Chondrocyte (in vitro differentiated cells): ENCODE data around the gene FECH. TPM values are rescaled to one million over a fixed set of nuclear protein-coding genes. Genes with fewer than 3 reads are reported as not detected.
"Not testable (repeated sequence)": the region's sequence is repeated elsewhere in the genome, so short reads cannot be mapped to it uniquely, and the experiment has no call there.

Experiments used
- DNase-seq: peaks from one replicate; pipeline ENCODE4 v3.0.0; 2021; ENCODE audit warnings: mixed read lengths, low spot score
- H3K27ac Mint-ChIP-seq: one replicate; pipeline ENCODE4 v1.8.0; 2021; ENCODE audit warnings: mild to moderate bottlenecking, moderate library complexity, mixed read lengths; ENCODE audit not compliant: unreplicated experiment
- H3K27me3 Mint-ChIP-seq: 2 replicates; pipeline ENCODE4 v1.8.0; 2021; ENCODE audit warnings: low read depth, mixed read lengths
- H3K36me3 Mint-ChIP-seq: 2 replicates; pipeline ENCODE4 v1.8.0; 2021; ENCODE audit warnings: low read depth, mixed read lengths
- H3K4me1 Mint-ChIP-seq: 2 replicates; pipeline ENCODE4 v1.8.0; 2021; ENCODE audit warnings: low read depth, mild to moderate bottlenecking, mixed read lengths
- H3K4me3 Mint-ChIP-seq: one replicate; pipeline ENCODE4 v1.8.0; 2021; ENCODE audit warnings: mild to moderate bottlenecking, moderate library complexity, mixed read lengths; ENCODE audit not compliant: unreplicated experiment
- H3K9me3 Mint-ChIP-seq: 2 replicates; pipeline ENCODE4 v1.8.0; 2021; ENCODE audit warnings: low read depth, mixed read lengths
- total RNA-seq: library from RNA; stranded (reverse); gene quantifications from 3 replicates; pipeline ENCODE4 v1.2.1, GENCODE V29; 2021
- TF ChIP-seq, protein P1 (sequence below): fragments of 200-600 bp; sonication (generic); IDR thresholded peaks from 2 replicates; pipeline ENCODE4 v1.5.0; 2021; ENCODE audit warnings: antibody characterized with exemption, mild to moderate bottlenecking, moderate library complexity

Gene FECH
- total RNA-seq, 1 donor from 2014 or later, result 25.9 TPM

- Mint-ChIP-seq H3K27me3 (no peaks in the 10 kb centered on the region), H3K27ac (peak overlapping the region; percentile 51), H3K9me3 (no peaks in the 10 kb centered on the region), H3K36me3 (peaks cover 14% of the 10 kb centered on the region), H3K4me1 (peaks cover 34% of the 10 kb centered on the region), H3K4me3 (peak overlapping the region; percentile 98)
- TF ChIP-seq, protein P1, sequence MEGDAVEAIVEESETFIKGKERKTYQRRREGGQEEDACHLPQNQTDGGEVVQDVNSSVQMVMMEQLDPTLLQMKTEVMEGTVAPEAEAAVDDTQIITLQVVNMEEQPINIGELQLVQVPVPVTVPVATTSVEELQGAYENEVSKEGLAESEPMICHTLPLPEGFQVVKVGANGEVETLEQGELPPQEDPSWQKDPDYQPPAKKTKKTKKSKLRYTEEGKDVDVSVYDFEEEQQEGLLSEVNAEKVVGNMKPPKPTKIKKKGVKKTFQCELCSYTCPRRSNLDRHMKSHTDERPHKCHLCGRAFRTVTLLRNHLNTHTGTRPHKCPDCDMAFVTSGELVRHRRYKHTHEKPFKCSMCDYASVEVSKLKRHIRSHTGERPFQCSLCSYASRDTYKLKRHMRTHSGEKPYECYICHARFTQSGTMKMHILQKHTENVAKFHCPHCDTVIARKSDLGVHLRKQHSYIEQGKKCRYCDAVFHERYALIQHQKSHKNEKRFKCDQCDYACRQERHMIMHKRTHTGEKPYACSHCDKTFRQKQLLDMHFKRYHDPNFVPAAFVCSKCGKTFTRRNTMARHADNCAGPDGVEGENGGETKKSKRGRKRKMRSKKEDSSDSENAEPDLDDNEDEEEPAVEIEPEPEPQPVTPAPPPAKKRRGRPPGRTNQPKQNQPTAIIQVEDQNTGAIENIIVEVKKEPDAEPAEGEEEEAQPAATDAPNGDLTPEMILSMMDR, result no peak
- no peak for DNase-seq
These were observed 33.4 kb upstream of the FECH start for GRCh38 chr18:57619876-57620275.

- H3K27me3 Mint-ChIP-seq, result no peaks in the 10 kb centered on the region
- no peaks in the 10 kb centered on the region for H3K9me3 Mint-ChIP-seq
- no peak for DNase-seq
- TF ChIP-seq, protein P1, result no peak
- H3K4me1 Mint-ChIP-seq, result peaks cover 34% of the 10 kb centered on the region
- no peak overlapping the region for H3K27ac Mint-ChIP-seq
- H3K36me3 Mint-ChIP-seq, result peaks cover 15% of the 10 kb centered on the region
- no peak overlapping the region for H3K4me3 Mint-ChIP-seq
These were observed 32.4 kb upstream of the FECH start for GRCh38 chr18:57618910-57619309.

DNA sequence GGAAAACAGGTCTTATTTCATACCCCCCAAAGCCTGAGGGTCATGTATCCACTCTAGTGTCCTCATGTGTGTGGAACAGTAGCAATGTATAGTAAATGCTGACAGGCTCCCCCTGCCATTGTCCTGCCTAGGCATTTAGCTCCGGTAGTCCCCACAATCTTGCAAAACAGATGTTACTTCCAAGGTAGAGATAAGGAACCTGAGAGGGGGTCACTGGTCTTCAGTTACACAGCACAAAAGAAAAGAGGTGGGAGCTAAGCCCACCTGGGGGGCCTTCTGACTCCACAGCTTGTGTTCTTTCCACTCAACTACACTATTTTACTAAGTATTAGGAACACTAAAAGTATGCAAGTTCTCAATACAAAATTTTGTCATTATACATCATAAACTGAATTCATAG, 17.4 kb upstream of the FECH start:
- Mint-ChIP-seq H3K27ac (no peak overlapping the region), H3K36me3 (peaks cover 41% of the 10 kb centered on the region), H3K4me3 (no peak overlapping the region), H3K9me3 (no peaks in the 10 kb centered on the region), H3K27me3 (no peaks in the 10 kb centered on the region), H3K4me1 (no peaks in the 10 kb centered on the region)
- DNase-seq, result no peak
- TF ChIP-seq, protein P1, result no peak

DNA sequence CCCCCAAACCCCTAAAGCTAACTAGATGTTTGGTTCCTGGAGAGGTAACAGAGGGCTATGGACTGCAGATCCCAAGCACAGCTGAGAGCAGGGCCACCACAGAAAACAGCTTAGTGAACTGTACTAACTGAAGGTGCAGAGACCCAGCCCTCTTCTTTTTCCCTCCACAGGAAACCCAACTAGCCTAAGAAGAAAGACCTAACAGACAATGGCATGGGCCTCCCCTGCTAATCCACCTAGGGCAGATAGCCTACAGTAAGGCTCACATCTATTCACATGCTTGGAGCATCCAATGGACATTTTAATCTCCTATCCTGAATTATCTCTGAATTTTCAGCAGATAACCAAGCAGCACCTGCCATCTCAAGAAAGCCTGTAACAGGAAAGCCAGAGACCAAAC, 8.8 kb upstream of the FECH start:
- H3K27ac Mint-ChIP-seq, result no peak overlapping the region
- H3K4me3 Mint-ChIP-seq, result no peak overlapping the region
- H3K9me3 Mint-ChIP-seq, result no peaks in the 10 kb centered on the region
- H3K36me3 Mint-ChIP-seq, result peaks cover 15% of the 10 kb centered on the region
- TF ChIP-seq, protein P1, result no peak
- no peaks in the 10 kb centered on the region for H3K27me3 Mint-ChIP-seq
- H3K4me1 Mint-ChIP-seq, result no peaks in the 10 kb centered on the region
- no peak for DNase-seq

DNA sequence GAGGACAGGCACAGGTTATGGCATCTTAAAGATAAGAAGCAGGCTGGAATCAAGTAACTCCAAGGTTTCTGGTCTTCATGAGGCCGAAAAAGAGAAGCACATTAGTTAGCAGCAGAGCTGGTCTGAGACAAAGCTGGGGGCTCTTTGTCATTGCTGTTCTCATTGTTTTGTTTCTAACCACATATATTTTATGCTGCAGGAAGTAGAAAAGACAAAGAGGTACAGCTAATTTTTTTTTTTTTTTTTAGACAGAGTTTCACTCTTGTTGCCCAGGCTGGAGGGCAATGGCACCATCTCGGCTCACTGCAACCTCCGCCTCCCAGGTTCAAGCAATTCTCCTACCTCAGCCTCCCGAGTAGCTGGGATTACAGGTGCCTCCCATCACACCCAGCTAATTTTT, 6.2 kb upstream of the FECH start:
- H3K27me3 Mint-ChIP-seq, DNase-seq, H3K27ac Mint-ChIP-seq, H3K4me1 Mint-ChIP-seq, H3K36me3 Mint-ChIP-seq, H3K4me3 Mint-ChIP-seq, H3K9me3 Mint-ChIP-seq: not testable (repeated sequence)

DNA sequence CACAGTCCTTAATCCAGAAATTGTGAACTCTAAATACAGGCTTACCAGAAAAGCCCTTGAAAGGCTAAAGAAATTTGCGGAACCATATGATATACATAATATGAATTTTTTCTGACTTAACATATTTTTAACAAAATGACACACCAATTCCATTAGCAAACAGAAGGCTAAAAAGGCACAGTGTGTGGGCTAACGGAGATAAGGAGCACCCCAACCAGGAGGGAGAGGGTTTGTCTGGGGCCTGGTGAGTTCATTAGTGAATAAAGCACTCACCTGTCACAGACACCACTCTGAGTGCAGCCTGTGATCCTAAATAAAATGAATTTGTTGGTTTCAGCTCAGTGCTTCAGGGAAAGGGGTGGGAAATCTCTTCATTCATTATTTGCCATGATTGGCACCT, 2.7 kb upstream of the FECH start:
- no peak for DNase-seq
- H3K27ac Mint-ChIP-seq, result no peak overlapping the region
- no peaks in the 10 kb centered on the region for H3K9me3 Mint-ChIP-seq
- H3K4me1 Mint-ChIP-seq, result peaks cover 18% of the 10 kb centered on the region
- H3K36me3 Mint-ChIP-seq, result no peaks in the 10 kb centered on the region
- TF ChIP-seq, protein P1, result no peak
- H3K27me3 Mint-ChIP-seq, result no peaks in the 10 kb centered on the region
- H3K4me3 Mint-ChIP-seq, result no peak overlapping the region
